IPS-18a (cell line): Measurements from ENCODE around the gene ACTG2.
"Not testable (repeated sequence)": the region's sequence is repeated elsewhere in the genome, so short reads cannot be mapped to it uniquely, and the experiment has no call there.

Source experiments
- H3K27ac ChIP-seq: one replicate; pipeline ENCODE4 v1.5.1; 2013; ENCODE audit warnings: low read length
- H3K27me3 ChIP-seq: one replicate; pipeline ENCODE4 v1.6.1; 2013; ENCODE audit warnings: mild to moderate bottlenecking, low read length; ENCODE audit not compliant: control insufficient read depth, insufficient read depth
- H3K36me3 ChIP-seq: one replicate; pipeline ENCODE4 v1.6.1; 2013; ENCODE audit warnings: low read depth, low read length; ENCODE audit not compliant: control insufficient read depth
- H3K4me1 ChIP-seq: one replicate; pipeline ENCODE4 v1.6.1; 2013; ENCODE audit warnings: low read depth, low read length; ENCODE audit not compliant: control insufficient read depth
- H3K4me3 ChIP-seq: one replicate; pipeline ENCODE4 v1.5.1; 2013; ENCODE audit warnings: low read length
- H3K9ac ChIP-seq: one replicate; pipeline ENCODE4 v1.6.1; 2013; ENCODE audit warnings: mild to moderate bottlenecking, low read length, moderate library complexity
- H3K9me3 ChIP-seq: one replicate; pipeline ENCODE4 v1.6.1; 2013; ENCODE audit warnings: low read depth, low read length; ENCODE audit not compliant: control insufficient read depth

Gene ACTG2

DNA sequence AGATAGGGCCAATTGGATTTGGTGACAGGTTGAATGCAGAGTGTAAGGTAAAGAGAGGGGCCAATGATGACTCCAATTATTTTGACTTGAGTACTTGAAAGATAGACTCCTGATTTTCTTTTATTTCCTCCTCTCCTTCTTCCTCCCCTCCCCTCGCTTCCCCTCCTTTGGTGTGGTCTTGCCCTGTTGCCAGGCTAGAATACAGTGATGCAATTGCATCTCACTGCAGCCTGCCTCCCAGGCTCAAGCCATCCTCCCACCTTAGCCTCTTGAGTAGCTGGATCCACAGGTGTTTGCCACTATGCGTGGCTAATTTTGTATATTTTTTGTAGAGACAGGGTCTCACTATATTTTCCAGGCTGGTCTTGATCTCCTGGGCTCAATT, 36.1 kb downstream of the ACTG2 start:
- Histone ChIP-seq H3K36me3 (peaks cover 10% of the 10 kb centered on the region), H3K4me1 (no peaks in the 10 kb centered on the region), H3K9me3 (no peaks in the 10 kb centered on the region), H3K27me3 (no peaks in the 10 kb centered on the region), H3K4me3 (no peak overlapping the region), H3K9ac (no peak overlapping the region), H3K27ac (no peak overlapping the region)

DNA sequence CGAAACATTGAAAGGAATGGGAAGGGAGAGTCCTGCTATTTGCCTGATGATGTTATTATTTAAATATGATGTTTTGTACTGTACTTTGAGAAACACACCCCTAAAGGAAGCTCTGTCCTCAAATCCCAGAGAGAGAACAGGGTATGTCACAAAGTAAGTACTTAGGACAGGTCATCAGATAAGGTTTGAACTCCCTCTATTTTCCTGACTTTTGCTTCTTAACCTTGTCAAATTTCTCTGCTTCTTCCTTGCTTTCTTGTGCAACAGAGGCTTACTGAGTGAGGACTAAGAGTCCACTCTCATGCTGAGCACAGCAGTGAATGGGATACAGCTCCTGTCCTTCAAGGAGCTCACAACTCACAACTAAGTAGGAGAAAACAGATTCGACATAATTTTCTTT, 37.6 kb downstream of the ACTG2 start:
- Histone ChIP-seq H3K27me3 (no peaks in the 10 kb centered on the region), H3K36me3 (peaks cover 10% of the 10 kb centered on the region), H3K9ac (no peak overlapping the region), H3K4me3 (no peak overlapping the region), H3K4me1 (no peaks in the 10 kb centered on the region), H3K9me3 (no peaks in the 10 kb centered on the region), H3K27ac (no peak overlapping the region)

DNA sequence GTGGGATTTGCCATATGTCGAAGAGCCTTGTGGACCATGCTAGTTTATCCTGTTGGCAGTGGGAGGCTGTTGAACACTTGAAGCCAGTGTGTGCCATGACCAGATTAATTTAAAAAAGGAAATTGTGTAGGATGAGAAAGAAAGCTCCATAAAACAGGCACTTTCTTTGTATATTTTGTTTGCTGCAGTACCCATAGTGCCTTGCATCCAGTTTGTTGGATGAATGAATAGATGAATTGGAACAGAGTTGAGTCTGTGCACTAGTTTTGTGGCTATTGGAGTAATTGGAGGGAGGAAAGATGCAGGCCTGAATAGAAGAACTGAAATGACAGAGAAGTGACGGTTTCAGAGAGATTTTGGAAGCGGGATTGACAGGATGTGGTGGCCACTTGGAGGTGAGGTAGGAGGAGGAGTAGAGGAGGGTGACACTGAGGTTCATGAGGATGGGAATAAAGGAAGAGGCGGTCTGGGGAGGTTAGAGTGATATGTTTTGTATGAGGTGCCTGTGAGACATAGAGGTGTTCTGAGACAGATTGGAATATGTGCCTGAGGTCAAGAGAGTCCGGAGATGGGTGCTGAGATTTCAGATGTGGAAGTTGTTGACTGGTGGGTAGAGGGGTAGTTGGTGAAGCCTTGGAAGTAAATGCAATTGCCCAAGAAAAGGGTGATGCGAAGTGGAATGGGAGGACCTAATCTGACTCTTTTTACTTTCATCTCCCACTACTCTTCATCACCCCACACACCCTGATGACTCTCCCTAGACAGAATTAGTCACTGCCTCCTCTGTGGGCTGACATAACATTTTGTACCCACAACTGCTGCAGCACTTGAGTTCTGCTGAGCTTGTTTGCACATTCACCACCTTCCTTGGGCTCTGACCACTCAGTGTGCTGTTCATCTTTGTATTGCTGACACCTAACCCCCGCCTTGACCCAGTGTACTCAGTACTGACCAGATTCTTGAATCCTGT, 39.0 kb downstream of the ACTG2 start:
- Histone ChIP-seq H3K36me3 (peaks cover 11% of the 10 kb centered on the region), H3K4me1 (no peaks in the 10 kb centered on the region), H3K9me3 (no peaks in the 10 kb centered on the region)

DNA sequence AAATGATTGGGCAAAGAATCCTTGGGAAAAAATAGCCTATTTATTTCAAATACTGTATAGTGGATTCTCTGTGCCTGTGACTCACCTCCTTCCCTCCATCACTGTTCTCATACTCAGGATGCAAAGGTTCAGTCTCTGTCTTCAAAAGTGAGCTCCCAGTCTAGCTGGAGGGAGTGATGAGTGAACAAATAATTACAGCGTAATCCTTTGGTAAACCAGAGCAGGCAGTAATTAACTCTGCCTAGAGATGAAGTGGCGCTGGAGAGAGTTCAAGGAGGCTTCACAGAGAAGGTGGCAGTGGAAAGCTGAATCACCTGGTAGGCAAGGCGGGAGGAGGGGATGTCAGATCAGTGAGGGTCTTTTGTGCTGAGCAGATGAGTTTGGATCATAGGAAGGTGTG, 40.4 kb downstream of the ACTG2 start:
- H3K4me1 ChIP-seq: no peaks in the 10 kb centered on the region
- peaks cover 15% of the 10 kb centered on the region for H3K36me3 ChIP-seq
- no peak overlapping the region for H3K27ac ChIP-seq
- no peaks in the 10 kb centered on the region for H3K9me3 ChIP-seq
- H3K9ac ChIP-seq: no peak overlapping the region
- H3K27me3 ChIP-seq: no peaks in the 10 kb centered on the region
- H3K4me3 ChIP-seq: no peak overlapping the region

More for the DNA sequence above, 39.0 kb downstream of the ACTG2 start:
- Histone ChIP-seq H3K9ac (no peak overlapping the region), H3K27me3 (no peaks in the 10 kb centered on the region), H3K4me3 (no peak overlapping the region), H3K27ac (no peak overlapping the region)

DNA sequence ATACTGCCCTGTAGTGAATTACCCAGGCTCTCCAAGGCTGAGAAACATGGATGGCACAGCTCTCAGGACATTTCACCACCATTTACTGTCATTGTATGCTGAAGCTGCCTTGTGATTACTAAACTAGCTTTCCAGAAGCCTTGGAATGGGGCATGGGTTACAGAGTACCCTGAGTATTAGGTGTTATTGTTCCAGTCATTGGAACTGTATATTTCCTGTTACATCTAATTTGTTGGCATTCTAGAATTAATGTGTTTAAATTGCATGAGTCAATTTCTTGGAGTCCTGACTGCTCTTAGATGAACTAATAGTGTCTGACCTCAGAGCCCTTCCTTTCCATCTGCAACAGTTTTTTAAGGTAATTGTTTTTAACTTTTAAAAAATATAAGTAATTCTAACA, 42.8 kb downstream of the ACTG2 start:
- H3K36me3 ChIP-seq: peaks cover 30% of the 10 kb centered on the region
- no peak overlapping the region for H3K27ac ChIP-seq

DNA sequence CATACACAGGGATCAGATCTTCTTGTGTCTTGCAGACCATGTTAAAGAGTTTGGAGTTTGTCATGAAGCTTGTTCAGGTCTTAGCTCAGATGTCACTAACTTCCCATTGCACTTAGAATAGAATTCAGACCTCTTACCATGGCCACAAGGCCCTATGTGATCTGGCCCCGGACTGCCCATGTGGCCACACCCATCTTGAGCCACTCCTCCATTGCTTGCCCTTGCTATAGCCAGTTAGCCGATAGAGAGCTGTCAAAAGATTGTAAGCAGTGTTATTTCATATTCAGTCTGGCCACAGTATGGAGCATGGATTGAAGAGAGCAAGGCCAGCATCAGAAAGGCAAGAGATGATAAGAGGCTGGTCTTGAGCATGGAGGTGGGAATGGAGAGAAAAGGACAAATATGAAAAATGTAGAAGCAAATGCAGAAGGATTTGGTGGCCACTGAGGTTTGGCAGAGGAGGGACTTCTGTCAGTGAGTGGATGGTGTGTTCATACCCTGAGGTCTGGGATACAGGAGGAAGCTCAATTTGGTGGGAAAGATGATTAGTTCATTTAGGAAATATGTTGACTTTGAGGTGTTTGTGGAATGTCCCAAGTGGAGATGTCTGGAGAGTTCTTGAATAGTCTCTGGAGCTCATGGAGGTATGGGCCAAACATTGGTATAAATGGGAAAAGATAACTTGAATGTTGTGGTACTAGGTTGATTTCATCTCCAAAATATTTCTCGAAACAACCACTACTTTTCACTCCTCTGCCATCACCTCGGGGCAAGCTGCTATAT, 44.5 kb downstream of the ACTG2 start:
- H3K27me3 ChIP-seq: no peaks in the 10 kb centered on the region
- no peak overlapping the region for H3K4me3 ChIP-seq
- H3K9ac ChIP-seq: no peak overlapping the region
- H3K27ac ChIP-seq: no peak overlapping the region
- H3K9me3 ChIP-seq: no peaks in the 10 kb centered on the region
- no peaks in the 10 kb centered on the region for H3K4me1 ChIP-seq
- peaks cover 36% of the 10 kb centered on the region for H3K36me3 ChIP-seq

More for the DNA sequence above, 42.8 kb downstream of the ACTG2 start:
- no peaks in the 10 kb centered on the region for H3K27me3 ChIP-seq
- H3K9ac ChIP-seq: no peak overlapping the region
- H3K4me3 ChIP-seq: no peak overlapping the region
- no peaks in the 10 kb centered on the region for H3K9me3 ChIP-seq
- H3K4me1 ChIP-seq: no peaks in the 10 kb centered on the region

DNA sequence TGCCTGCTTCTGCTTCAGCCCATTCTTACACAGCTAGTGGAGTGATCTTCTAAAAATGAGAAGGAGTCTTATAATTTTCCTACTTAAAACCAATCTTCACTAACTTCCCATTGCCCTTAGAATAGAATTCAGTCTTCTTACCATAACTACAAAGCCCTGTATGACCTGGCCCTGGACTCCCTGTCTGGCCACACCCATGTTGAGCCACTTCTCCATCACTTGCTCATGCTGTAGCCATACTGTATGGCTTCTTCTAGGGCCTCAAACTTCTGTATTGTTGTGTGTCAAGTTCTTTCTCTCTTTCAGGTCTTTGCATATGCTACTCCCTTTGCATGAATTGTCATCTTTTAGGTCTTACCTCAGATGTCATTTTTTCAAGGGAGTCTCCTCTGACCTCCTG, 45.1 kb downstream of the ACTG2 start:
- Histone ChIP-seq H3K27ac (no peak overlapping the region), H3K9me3 (no peaks in the 10 kb centered on the region), H3K9ac (no peak overlapping the region), H3K4me1 (no peaks in the 10 kb centered on the region), H3K27me3 (no peaks in the 10 kb centered on the region), H3K36me3 (peaks cover 31% of the 10 kb centered on the region), H3K4me3 (no peak overlapping the region)

DNA sequence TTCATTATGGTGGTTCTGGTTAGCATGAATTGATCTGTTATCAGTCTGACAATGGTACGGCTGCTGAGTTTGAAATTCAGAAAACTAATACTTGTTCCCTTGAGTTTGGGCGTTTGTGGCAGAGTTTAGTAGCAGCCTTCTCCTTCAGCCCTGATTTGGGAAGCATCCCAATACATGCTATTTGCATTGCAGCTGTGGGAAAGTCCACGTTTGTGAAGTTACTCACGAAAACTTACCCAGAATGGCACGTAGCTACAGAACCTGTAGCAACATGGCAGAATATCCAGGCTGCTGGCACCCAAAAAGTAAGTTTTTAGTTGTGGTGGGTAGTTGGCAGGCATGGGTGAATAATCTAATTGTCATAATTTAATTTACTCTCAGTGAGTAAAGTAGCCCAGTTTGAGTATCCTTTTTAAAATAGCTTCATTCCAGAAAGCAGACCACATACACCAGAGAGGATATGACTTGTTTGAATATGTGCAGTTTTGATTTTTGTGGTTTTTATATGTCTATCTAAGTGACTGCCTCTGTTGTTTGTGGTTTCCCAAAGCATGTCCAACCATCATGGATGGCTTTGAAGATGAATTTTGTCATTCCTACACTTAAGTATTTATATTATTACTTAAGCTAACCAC, 46.0 kb downstream of the ACTG2 start:
- H3K27ac ChIP-seq: no peak overlapping the region
- no peak overlapping the region for H3K4me3 ChIP-seq
- H3K36me3 ChIP-seq: peaks cover 26% of the 10 kb centered on the region
- H3K9ac ChIP-seq: no peak overlapping the region
- H3K9me3 ChIP-seq: no peaks in the 10 kb centered on the region
- H3K27me3 ChIP-seq: no peaks in the 10 kb centered on the region
- no peaks in the 10 kb centered on the region for H3K4me1 ChIP-seq

DNA sequence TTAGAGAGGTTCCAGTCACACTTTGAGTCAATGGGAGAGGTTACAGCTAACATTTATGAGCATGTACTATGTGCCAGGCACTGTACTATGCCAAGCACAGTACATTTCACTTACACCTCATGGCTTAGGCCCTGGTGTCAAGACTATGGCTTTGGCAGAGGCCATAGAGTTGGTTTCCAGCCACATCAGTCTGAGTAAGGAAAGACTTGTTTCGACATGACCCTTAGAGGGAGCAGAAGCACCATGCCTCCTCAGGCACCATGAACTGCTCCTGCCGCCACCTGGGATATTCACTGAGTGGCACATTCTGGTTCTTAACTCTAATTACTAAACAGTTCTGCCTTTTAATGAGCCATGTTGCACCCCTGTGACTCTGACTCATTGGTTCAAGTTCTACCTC, 46.6 kb downstream of the ACTG2 start:
- H3K4me1 ChIP-seq: no peaks in the 10 kb centered on the region
- no peak overlapping the region for H3K4me3 ChIP-seq
- no peaks in the 10 kb centered on the region for H3K9me3 ChIP-seq
- no peaks in the 10 kb centered on the region for H3K27me3 ChIP-seq
- no peak overlapping the region for H3K27ac ChIP-seq
- H3K9ac ChIP-seq: no peak overlapping the region
- peaks cover 26% of the 10 kb centered on the region for H3K36me3 ChIP-seq

DNA sequence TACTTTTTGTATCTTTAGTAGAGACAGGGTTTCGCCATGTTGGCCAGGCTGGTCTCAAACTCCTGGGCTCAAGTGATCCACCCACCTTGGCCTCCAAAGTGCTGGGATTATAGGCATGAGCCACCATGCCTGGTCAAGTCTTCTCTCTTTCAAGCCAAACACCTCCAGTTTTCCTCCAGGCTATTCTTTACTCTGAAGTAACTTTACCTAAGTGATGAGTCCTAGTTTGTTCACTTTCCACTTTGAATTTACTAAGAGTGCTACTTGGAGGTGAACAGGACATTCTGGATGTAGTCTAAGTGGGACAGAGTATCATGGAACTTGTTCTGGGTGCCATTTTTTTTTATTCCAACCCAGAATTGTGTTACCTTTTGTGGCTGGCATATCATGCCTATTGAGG, 47.3 kb downstream of the ACTG2 start:
- not testable (repeated sequence) for H3K9me3 ChIP-seq, H3K4me1 ChIP-seq, H3K27ac ChIP-seq, H3K27me3 ChIP-seq, H3K4me3 ChIP-seq, H3K9ac ChIP-seq
- peaks cover 27% of the 10 kb centered on the region for H3K36me3 ChIP-seq

DNA sequence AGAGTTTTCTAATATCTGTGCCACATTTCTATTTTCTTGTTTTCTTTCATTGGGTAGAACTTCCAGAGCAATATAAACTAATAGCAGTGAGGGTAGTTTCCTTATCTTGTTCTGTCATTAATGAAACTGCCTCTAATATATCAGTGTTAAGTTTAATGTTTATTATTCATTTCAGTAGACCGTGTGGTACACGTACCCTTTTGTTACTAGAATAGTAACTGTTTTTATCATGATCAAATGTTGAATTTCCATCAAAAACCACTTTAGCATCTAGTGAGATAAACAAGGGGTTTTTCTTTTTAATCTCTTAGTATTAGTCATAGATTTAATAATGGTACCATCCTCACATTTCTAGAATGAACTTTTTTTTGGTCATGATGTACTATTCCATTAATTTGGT, 49.9 kb downstream of the ACTG2 start:
- Histone ChIP-seq H3K4me1 (no peaks in the 10 kb centered on the region), H3K4me3 (no peak overlapping the region), H3K36me3 (peaks cover 39% of the 10 kb centered on the region), H3K27ac (no peak overlapping the region), H3K27me3 (no peaks in the 10 kb centered on the region), H3K9ac (no peak overlapping the region), H3K9me3 (no peaks in the 10 kb centered on the region)
